WTC11 (cell line): Measurements from ENCODE around the gene FOXD4L1. TPM values are rescaled to one million over a fixed set of nuclear protein-coding genes. Genes with fewer than 3 reads are reported as not detected.
"Not testable (repeated sequence)": the region's sequence is repeated elsewhere in the genome, so short reads cannot be mapped to it uniquely, and the experiment has no call there.

ENCODE experiments used
- ATAC-seq: fragments of 200-7000 bp; cut with Tn5 transposase; 2 replicates; pipeline ENCODE4 v1.10.0; 2021; ENCODE audit warnings: mild to moderate bottlenecking, moderate library complexity
- Bru-seq: library from RNA; stranded (reverse); fragments of 400-500 nt; gene quantifications from one replicate; lab custom pipeline; 2021; lab: Mats Ljungman, UMichigan
- CTCF ChIA-PET: fragments of 300-600 bp; sonication (Branson Sonifier 250); formaldehyde crosslinking; loops from one replicate; lab custom pipeline; 2021; ENCODE audit warnings: antibody characterized with exemption; lab: Charles Lee
- POLR2A ChIA-PET: fragments of 350-600 bp; sonication (Branson Sonifier 250); formaldehyde crosslinking; loops from one replicate; lab custom pipeline; 2021; ENCODE audit warnings: antibody characterized with exemption; lab: Charles Lee
- DNase-seq: peaks from one replicate; pipeline ENCODE4 v3.0.0; 2021; ENCODE audit warnings: low spot score
- H3K27ac Mint-ChIP-seq: 2 replicates; pipeline ENCODE4 v1.8.0; 2021; ENCODE audit warnings: mixed read lengths
- H3K27me3 Mint-ChIP-seq: 2 replicates; pipeline ENCODE4 v1.8.0; 2021; ENCODE audit warnings: low read depth, mild to moderate bottlenecking, moderate library complexity, mixed read lengths
- H3K36me3 Mint-ChIP-seq: 2 replicates; pipeline ENCODE4 v1.8.0; 2021; ENCODE audit warnings: mixed read lengths
- H3K4me1 Mint-ChIP-seq: 2 replicates; pipeline ENCODE4 v1.8.0; 2022; ENCODE audit warnings: mixed read lengths
- H3K4me3 Mint-ChIP-seq: 2 replicates; pipeline ENCODE4 v1.8.0; 2021; ENCODE audit warnings: mild to moderate bottlenecking, moderate library complexity, mixed read lengths
- H3K9me3 Mint-ChIP-seq: 2 replicates; pipeline ENCODE4 v1.8.0; 2021; ENCODE audit warnings: mixed read lengths
- long read RNA-seq, 3 experiments: library from RNA in 1 of 3; library from capped mRNA in 1 of 3; library from polyadenylated mRNA in 1 of 3; unstranded in 2 of 3; stranded (forward) in 1 of 3; transcript quantifications; one replicate each; pipeline ENCODE4 v2.0.0, GENCODE V29; 2021
- total RNA-seq: library from RNA; stranded (reverse); gene quantifications from 3 replicates; pipeline ENCODE4 v1.2.3, GENCODE V29; 2021

FOXD4L1 gene
- total RNA-seq (0.09 TPM in 1 of 3 replicates, not detected in the others), Bru-seq, nascent RNA (percentile 27 among the genes with signal in this experiment)
- long read RNA-seq, experiment 1, result 0 reads
- long read RNA-seq, experiment 2, result 0 reads
- long read RNA-seq, experiment 3, result 0 reads

- H3K27ac Mint-ChIP-seq, CTCF ChIA-PET, H3K9me3 Mint-ChIP-seq, POLR2A ChIA-PET, DNase-seq, ATAC-seq, H3K36me3 Mint-ChIP-seq: not testable (repeated sequence)
- peak within 1 kb of the TSS; percentile 58 for H3K4me3 Mint-ChIP-seq
- H3K27me3 Mint-ChIP-seq, result peaks cover 64% of the 10 kb centered on the region
- H3K4me1 Mint-ChIP-seq, result peaks cover 11% of the 10 kb centered on the region
These were observed at the start of gene FOXD4L1 for GRCh38 chr2:113498365-113498764. TSS of gene FOXD4L1 (plus strand) at chr2:113498665. CDS start at chr2:113499257, 592 bp downstream.

- H3K36me3 Mint-ChIP-seq, H3K9me3 Mint-ChIP-seq, CTCF ChIA-PET, POLR2A ChIA-PET, H3K4me1 Mint-ChIP-seq, H3K27ac Mint-ChIP-seq, ATAC-seq, DNase-seq, H3K27me3 Mint-ChIP-seq, H3K4me3 Mint-ChIP-seq: not testable (repeated sequence)
These were observed 32.7 kb upstream of the FOXD4L1 start for GRCh38 chr2:113465770-113466169.

GRCh38 chr2:113476688-113477368 is 21.6 kb upstream of the FOXD4L1 start:
- ATAC-seq, H3K27me3 Mint-ChIP-seq, CTCF ChIA-PET, POLR2A ChIA-PET, H3K9me3 Mint-ChIP-seq, DNase-seq, H3K27ac Mint-ChIP-seq, H3K36me3 Mint-ChIP-seq: not testable (repeated sequence)
- H3K4me3 Mint-ChIP-seq, result peak overlapping the region; percentile 79
- peaks cover 10% of the 10 kb centered on the region for H3K4me1 Mint-ChIP-seq

- H3K27ac Mint-ChIP-seq, CTCF ChIA-PET, H3K4me3 Mint-ChIP-seq, H3K4me1 Mint-ChIP-seq, H3K36me3 Mint-ChIP-seq, H3K9me3 Mint-ChIP-seq, DNase-seq, ATAC-seq, POLR2A ChIA-PET: not testable (repeated sequence)
- peaks cover 46% of the 10 kb centered on the region for H3K27me3 Mint-ChIP-seq
These were observed 1.9 kb upstream of the FOXD4L1 start for GRCh38 chr2:113496527-113496926.

- Mint-ChIP-seq H3K4me1 (peaks cover 11% of the 10 kb centered on the region), H3K4me3 (peak overlapping the region; percentile 58), H3K27me3 (peaks cover 73% of the 10 kb centered on the region)
- peak; percentile 38 for DNase-seq
- H3K9me3 Mint-ChIP-seq, POLR2A ChIA-PET, ATAC-seq, H3K36me3 Mint-ChIP-seq, H3K27ac Mint-ChIP-seq, CTCF ChIA-PET: not testable (repeated sequence)
These were observed 787 bp downstream of the FOXD4L1 start for GRCh38 chr2:113499019-113499885.

- DNase-seq, H3K9me3 Mint-ChIP-seq, H3K4me3 Mint-ChIP-seq, H3K27ac Mint-ChIP-seq, H3K36me3 Mint-ChIP-seq, CTCF ChIA-PET, POLR2A ChIA-PET, ATAC-seq: not testable (repeated sequence)
- peaks cover 11% of the 10 kb centered on the region for H3K4me1 Mint-ChIP-seq
- peaks cover 80% of the 10 kb centered on the region for H3K27me3 Mint-ChIP-seq
These were observed 1.6 kb downstream of the FOXD4L1 start for GRCh38 chr2:113499886-113500722.

- Mint-ChIP-seq H3K27me3 (peaks cover 86% of the 10 kb centered on the region), H3K4me1 (peaks cover 11% of the 10 kb centered on the region)
- POLR2A ChIA-PET, ATAC-seq, H3K27ac Mint-ChIP-seq, CTCF ChIA-PET, H3K36me3 Mint-ChIP-seq, H3K4me3 Mint-ChIP-seq, DNase-seq, H3K9me3 Mint-ChIP-seq: not testable (repeated sequence)
These were observed 2.2 kb downstream of the FOXD4L1 start for GRCh38 chr2:113500723-113501038.

- ATAC-seq, result peak; percentile 32
- H3K27ac Mint-ChIP-seq, CTCF ChIA-PET, DNase-seq, H3K4me1 Mint-ChIP-seq, H3K36me3 Mint-ChIP-seq, H3K9me3 Mint-ChIP-seq, POLR2A ChIA-PET: not testable (repeated sequence)
- peak overlapping the region; percentile 54 for H3K4me3 Mint-ChIP-seq
- H3K27me3 Mint-ChIP-seq, result peaks cover 90% of the 10 kb centered on the region
These were observed 4.0 kb downstream of the FOXD4L1 start for GRCh38 chr2:113502216-113503093.
